Peyer's patch (tissue), 4 donors: Measurements from ENCODE around the gene ZMYND10.

Experiments
- CTCF ChIP-seq, 6 experiments: fragments of 450-650 bp in 4 of 6; fragments of 200-600 bp in 2 of 6; sonication (generic) in 1 of 6; IDR thresholded peaks; one replicate each; pipeline ENCODE4 v1.5.1; 2017 to 2019; ENCODE audit warnings: antibody characterized with exemption in 6 of 6, mild to moderate bottlenecking in 3 of 6, moderate library complexity in 1 of 6
- POLR2A ChIP-seq, 2 donors: fragments of 450-650 bp; IDR thresholded peaks; one replicate each; pipeline ENCODE4 v1.5.1; 2017; ENCODE audit warnings: antibody characterized with exemption in 2 of 2, mild to moderate bottlenecking in 2 of 2, moderate library complexity in 2 of 2

- TF ChIP-seq CTCF (IDR thresholded peaks at IDR 0.05), result no peak
- TF ChIP-seq POLR2A (IDR thresholded peaks at IDR 0.05), result no peak
These were observed 4.0 kb downstream of the ZMYND10 start for GRCh38 chr3:50341537-50341936.
